Calu3 (cell line): Measurements from ENCODE around the gene TXK. TPM values are rescaled to one million over a fixed set of nuclear protein-coding genes. Genes with fewer than 3 reads are reported as not detected.

ENCODE experiments used
- BruUV-seq: library from RNA; stranded (reverse); fragments of 400-500 nt; replicated peaks from 2 replicates; lab custom pipeline; 2021; lab: Mats Ljungman, UMichigan
- CTCF ChIA-PET: fragments of 300-600 bp; sonication (Branson Sonifier 250); formaldehyde crosslinking; loops from one replicate; lab custom pipeline; 2022; ENCODE audit warnings: antibody characterized with exemption; lab: Charles Lee
- DNase-seq: peaks from one replicate; pipeline ENCODE4 v3.0.0; 2022
- H3K27ac Mint-ChIP-seq: one replicate; pipeline ENCODE4 v1.8.0; 2022; ENCODE audit warnings: mixed read lengths; ENCODE audit not compliant: unreplicated experiment
- H3K27me3 Mint-ChIP-seq: one replicate; pipeline ENCODE4 v1.8.0; 2022; ENCODE audit warnings: mixed read lengths; ENCODE audit not compliant: unreplicated experiment
- H3K36me3 Mint-ChIP-seq: one replicate; pipeline ENCODE4 v1.8.0; 2022; ENCODE audit warnings: mild to moderate bottlenecking, moderate library complexity, mixed read lengths; ENCODE audit not compliant: insufficient read depth, unreplicated experiment
- H3K4me1 Mint-ChIP-seq: one replicate; pipeline ENCODE4 v1.8.0; 2022; ENCODE audit warnings: mild to moderate bottlenecking, low read depth, mixed read lengths; ENCODE audit not compliant: unreplicated experiment
- H3K4me3 Mint-ChIP-seq: one replicate; pipeline ENCODE4 v1.8.0; 2022; ENCODE audit warnings: mild to moderate bottlenecking, low read depth, moderate library complexity, mixed read lengths; ENCODE audit not compliant: unreplicated experiment
- H3K9me3 Mint-ChIP-seq: one replicate; pipeline ENCODE4 v1.8.0; 2022; ENCODE audit warnings: low read depth, mixed read lengths; ENCODE audit not compliant: unreplicated experiment
- CTCF ChIP-seq: fragments of 200-600 bp; IDR thresholded peaks from one replicate; pipeline ENCODE4 v1.8.0; 2022; ENCODE audit warnings: antibody characterized with exemption; ENCODE audit not compliant: unreplicated experiment
- intact Hi-C: fragments of 100-400 bp; cut with micrococcal nuclease; formaldehyde crosslinking; loops from one replicate; pipeline ENCODE4 v1.10.0; 2022; ENCODE audit not compliant: unreplicated experiment
- total RNA-seq: library from RNA; stranded (reverse); gene quantifications from 2 replicates; pipeline ENCODE4 v1.2.3, GENCODE V29; 2022

The TXK gene
- total RNA-seq, 1 experiment from 2014 or later: 2.8 TPM

GRCh38 chr4:48017108-48017571 lies 116.9 kb downstream of the TXK start:
- Mint-ChIP-seq H3K27me3 (no peaks in the 10 kb centered on the region), H3K36me3 (peaks cover 24% of the 10 kb centered on the region), H3K27ac (peak overlapping the region; percentile 78), H3K4me3 (peak overlapping the region; percentile 89), H3K4me1 (peaks cover 17% of the 10 kb centered on the region), H3K9me3 (no peaks in the 10 kb centered on the region)
- BruUV-seq: TSS peak; percentile 40
- intact Hi-C loops: loop anchor here (5.0 kb wide), 2 partner anchors 55 to 90 kb away; no protein-coding TSS in a partner anchor
- DNase-seq: peak; percentile 72
- CTCF ChIA-PET: no interaction called here
- no peak for TF ChIP-seq CTCF

Other genes starting within 250 kb of the TXK start
- 15.8 and 16.1 TPM in 2 replicates for gene NFXL1, start 219.7 kb downstream of the TXK start, total RNA-seq
- 2.2 and 2.4 TPM in 2 replicates for gene CNGA1, start 117.6 kb downstream of the TXK start, total RNA-seq
- 17.0 and 21.0 TPM in 2 replicates for gene NIPAL1, start 117.5 kb downstream of the TXK start, total RNA-seq
- gene TEC, start 135.6 kb upstream of the TXK start, total RNA-seq: 3.2 and 5.4 TPM in 2 replicates
- 44.1 and 49.3 TPM in 2 replicates for gene SLAIN2, start 207.3 kb upstream of the TXK start, total RNA-seq